HepG2 (cell line): Measurements from ENCODE around the gene ACSL5. TPM values are rescaled to one million over a fixed set of nuclear protein-coding genes. Genes with fewer than 3 reads are reported as not detected.

ENCODE experiments used
- BCL6 ChIP-seq: IDR thresholded peaks from 2 replicates; pipeline ENCODE4 v1.6.1; 2016; ENCODE audit warnings: missing genetic modification reagents, missing compliant biosample characterization
- CBX2 ChIP-seq, 2 experiments: fragments of 200-600 bp in 1 of 2; sonication (generic); formaldehyde crosslinking in 1 of 2; IDR thresholded peaks; 2 replicates each; pipeline versions ENCODE4 v1.7.0 to v1.8.1; 2018 to 2022; ENCODE audit warnings: low read depth in 2 of 2, low read length in 1 of 2, mild to moderate bottlenecking in 1 of 2, missing genetic modification reagents in 1 of 2
- DMAP1 ChIP-seq: IDR thresholded peaks from 2 replicates; pipeline ENCODE4 v1.6.1; 2016
- ELF3 ChIP-seq: IDR thresholded peaks from 2 replicates; pipeline ENCODE4 v1.6.1; 2016; ENCODE audit warnings: missing genetic modification reagents, missing compliant biosample characterization
- FOSL1 ChIP-seq: sonication (generic); formaldehyde crosslinking; IDR thresholded peaks from 2 replicates; pipeline ENCODE4 v1.9.0; 2021; ENCODE audit warnings: missing genetic modification reagents, borderline replicate concordance
- GFI1 ChIP-seq: sonication (generic); formaldehyde crosslinking; IDR thresholded peaks from 2 replicates; pipeline ENCODE4 v1.5.0; 2020; ENCODE audit warnings: missing genetic modification reagents, mild to moderate bottlenecking, borderline replicate concordance
- SIN3A ChIP-seq: IDR thresholded peaks from 2 replicates; pipeline ENCODE4 v1.6.1; 2011; ENCODE audit warnings: low read depth, mild to moderate bottlenecking, control low read depth, low read length, borderline replicate concordance
- SMAD1 ChIP-seq: sonication (generic); formaldehyde crosslinking; IDR thresholded peaks from 2 replicates; pipeline ENCODE4 v1.4.0; 2020; ENCODE audit warnings: missing genetic modification reagents, low read depth, mild to moderate bottlenecking, borderline replicate concordance
- ZNF350 ChIP-seq: sonication (generic); formaldehyde crosslinking; IDR thresholded peaks from 2 replicates; pipeline ENCODE4 v1.4.0; 2020; ENCODE audit warnings: mild to moderate bottlenecking, low read depth, missing genetic modification reagents, borderline replicate concordance
- ZNF782 ChIP-seq: sonication (generic); formaldehyde crosslinking; IDR thresholded peaks from 2 replicates; pipeline ENCODE4 v1.4.0; 2020; ENCODE audit warnings: missing genetic modification reagents, mild to moderate bottlenecking, borderline replicate concordance
- polyA plus RNA-seq, 8 experiments: library from polyadenylated mRNA; depleted of rRNA in 3 of 8; stranded (reverse) in 7 of 8; unstranded in 1 of 8; fragments of >200 nt; fragmentation: Illumina TruSeq in 4 of 8; extraction: Trizol in 4 of 8; gene quantifications; 2 replicates each; pipeline versions ENCODE4 v1.2.1 to v1.2.3, GENCODE V29; 2011 to 2016; ENCODE audit warnings: low read depth in 4 of 8, missing spikeins in 1 of 8, mixed read lengths in 1 of 8; ENCODE audit not compliant: insufficient read depth in 1 of 8
- total RNA-seq, 5 experiments: library from RNA; depleted of rRNA; stranded (reverse); fragments of >200 nt; fragmentation: Illumina TruSeq; extraction: Trizol; gene quantifications; 2 replicates each; pipeline ENCODE4 v1.2.3, GENCODE V29; 2016; ENCODE audit warnings: low read depth in 1 of 5
- TF ChIP-seq, protein P1 (sequence below): sonication (generic); formaldehyde crosslinking; IDR thresholded peaks from 2 replicates; pipeline ENCODE4 v1.5.0; 2020; ENCODE audit warnings: mild to moderate bottlenecking, missing genetic modification reagents, moderate library complexity
- TF ChIP-seq, protein P2 (sequence below): sonication (generic); formaldehyde crosslinking; IDR thresholded peaks from 2 replicates; pipeline ENCODE4 v1.4.0; 2020; ENCODE audit warnings: mild to moderate bottlenecking, missing genetic modification reagents, borderline replicate concordance
- TF ChIP-seq, protein P3 (sequence below): sonication (generic); formaldehyde crosslinking; IDR thresholded peaks from 2 replicates; pipeline ENCODE4 v1.4.0; 2020; ENCODE audit warnings: missing genetic modification reagents
- TF ChIP-seq, protein P4 (sequence below): sonication (generic); formaldehyde crosslinking; IDR thresholded peaks from 2 replicates; pipeline ENCODE4 v1.4.0; 2020; ENCODE audit warnings: missing genetic modification reagents
- TF ChIP-seq, protein P5 (sequence below): conservative IDR thresholded peaks from 2 replicates; pipeline ENCODE4 v1.6.1; 2018; ENCODE audit warnings: missing genetic modification reagents
- TF ChIP-seq, protein P6 (sequence below): sonication (generic); formaldehyde crosslinking; IDR thresholded peaks from 2 replicates; pipeline ENCODE4 v1.4.0; 2020; ENCODE audit warnings: missing genetic modification reagents
- TF ChIP-seq, protein P7 (sequence below): sonication (generic); formaldehyde crosslinking; IDR thresholded peaks from 2 replicates; pipeline ENCODE4 v1.4.0; 2020; ENCODE audit warnings: mild to moderate bottlenecking, missing genetic modification reagents

The ACSL5 gene
- total and polyA plus RNA-seq, 2 of the 13 experiments (the other 11 are each of a cell fraction or from before 2014, with no cell fraction given) = 56.4 to 82.5 TPM

DNA sequence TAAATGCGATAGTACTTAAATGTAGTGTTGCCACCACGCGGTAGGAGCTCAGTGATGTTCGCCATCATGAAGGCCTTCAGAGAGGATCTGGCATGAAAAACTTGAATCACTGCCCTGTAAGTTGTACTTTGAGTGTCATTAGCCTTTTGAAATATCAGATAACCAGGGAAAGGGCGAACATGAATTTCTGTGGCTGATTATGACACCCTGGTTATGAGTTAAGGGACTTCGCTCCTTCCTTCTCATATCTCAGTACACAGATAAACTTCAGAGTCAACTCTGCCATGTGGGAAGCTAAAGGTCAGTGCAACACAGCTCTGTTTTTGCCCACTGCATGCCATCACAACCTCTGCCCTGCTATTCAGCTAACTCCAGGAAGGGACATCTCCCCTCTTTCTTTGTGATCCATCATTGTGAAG, 8.9 kb upstream of the ACSL5 start (continued):
- TF ChIP-seq, protein P1, sequence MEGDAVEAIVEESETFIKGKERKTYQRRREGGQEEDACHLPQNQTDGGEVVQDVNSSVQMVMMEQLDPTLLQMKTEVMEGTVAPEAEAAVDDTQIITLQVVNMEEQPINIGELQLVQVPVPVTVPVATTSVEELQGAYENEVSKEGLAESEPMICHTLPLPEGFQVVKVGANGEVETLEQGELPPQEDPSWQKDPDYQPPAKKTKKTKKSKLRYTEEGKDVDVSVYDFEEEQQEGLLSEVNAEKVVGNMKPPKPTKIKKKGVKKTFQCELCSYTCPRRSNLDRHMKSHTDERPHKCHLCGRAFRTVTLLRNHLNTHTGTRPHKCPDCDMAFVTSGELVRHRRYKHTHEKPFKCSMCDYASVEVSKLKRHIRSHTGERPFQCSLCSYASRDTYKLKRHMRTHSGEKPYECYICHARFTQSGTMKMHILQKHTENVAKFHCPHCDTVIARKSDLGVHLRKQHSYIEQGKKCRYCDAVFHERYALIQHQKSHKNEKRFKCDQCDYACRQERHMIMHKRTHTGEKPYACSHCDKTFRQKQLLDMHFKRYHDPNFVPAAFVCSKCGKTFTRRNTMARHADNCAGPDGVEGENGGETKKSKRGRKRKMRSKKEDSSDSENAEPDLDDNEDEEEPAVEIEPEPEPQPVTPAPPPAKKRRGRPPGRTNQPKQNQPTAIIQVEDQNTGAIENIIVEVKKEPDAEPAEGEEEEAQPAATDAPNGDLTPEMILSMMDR (CRISPR knock-in tag) = no peak; the same call in 1 of the 2 replicates
- TF ChIP-seq ZNF350 (CRISPR knock-in tag) (no peak), SMAD1 (no peak), DMAP1 (CRISPR knock-in tag) (0 out of 2 replicates have a peak, but pooled peaks have one; percentile 27), ZNF782 (no peak), SIN3A (no peak), BCL6 (peak; percentile 51; the same call in 1 of the 2 replicates), GFI1 (CRISPR knock-in tag) (peak; percentile 90), FOSL1 (CRISPR knock-in tag) (no peak), CBX2 (IDR thresholded peaks at IDR 0.05; ENCODE audit: low read depth, low read length) (no peak), CBX2 (CRISPR knock-in tag; IDR thresholded peaks at IDR 0.05; ENCODE audit: low read depth) (no peak), ELF3 (CRISPR knock-in tag) (0 out of 2 replicates have a peak, but pooled peaks have one; percentile 12)
- TF ChIP-seq, protein P2, sequence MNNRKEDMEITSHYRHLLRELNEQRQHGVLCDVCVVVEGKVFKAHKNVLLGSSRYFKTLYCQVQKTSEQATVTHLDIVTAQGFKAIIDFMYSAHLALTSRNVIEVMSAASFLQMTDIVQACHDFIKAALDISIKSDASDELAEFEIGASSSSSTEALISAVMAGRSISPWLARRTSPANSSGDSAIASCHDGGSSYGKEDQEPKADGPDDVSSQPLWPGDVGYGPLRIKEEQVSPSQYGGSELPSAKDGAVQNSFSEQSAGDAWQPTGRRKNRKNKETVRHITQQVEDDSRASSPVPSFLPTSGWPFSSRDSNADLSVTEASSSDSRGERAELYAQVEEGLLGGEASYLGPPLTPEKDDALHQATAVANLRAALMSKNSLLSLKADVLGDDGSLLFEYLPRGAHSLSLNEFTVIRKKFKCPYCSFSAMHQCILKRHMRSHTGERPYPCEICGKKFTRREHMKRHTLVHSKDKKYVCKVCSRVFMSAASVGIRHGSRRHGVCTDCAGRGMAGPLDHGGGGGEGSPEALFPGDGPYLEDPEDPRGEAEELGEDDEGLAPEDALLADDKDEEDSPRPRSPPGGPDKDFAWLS (CRISPR knock-in tag) = no peak
- TF ChIP-seq, protein P3, sequence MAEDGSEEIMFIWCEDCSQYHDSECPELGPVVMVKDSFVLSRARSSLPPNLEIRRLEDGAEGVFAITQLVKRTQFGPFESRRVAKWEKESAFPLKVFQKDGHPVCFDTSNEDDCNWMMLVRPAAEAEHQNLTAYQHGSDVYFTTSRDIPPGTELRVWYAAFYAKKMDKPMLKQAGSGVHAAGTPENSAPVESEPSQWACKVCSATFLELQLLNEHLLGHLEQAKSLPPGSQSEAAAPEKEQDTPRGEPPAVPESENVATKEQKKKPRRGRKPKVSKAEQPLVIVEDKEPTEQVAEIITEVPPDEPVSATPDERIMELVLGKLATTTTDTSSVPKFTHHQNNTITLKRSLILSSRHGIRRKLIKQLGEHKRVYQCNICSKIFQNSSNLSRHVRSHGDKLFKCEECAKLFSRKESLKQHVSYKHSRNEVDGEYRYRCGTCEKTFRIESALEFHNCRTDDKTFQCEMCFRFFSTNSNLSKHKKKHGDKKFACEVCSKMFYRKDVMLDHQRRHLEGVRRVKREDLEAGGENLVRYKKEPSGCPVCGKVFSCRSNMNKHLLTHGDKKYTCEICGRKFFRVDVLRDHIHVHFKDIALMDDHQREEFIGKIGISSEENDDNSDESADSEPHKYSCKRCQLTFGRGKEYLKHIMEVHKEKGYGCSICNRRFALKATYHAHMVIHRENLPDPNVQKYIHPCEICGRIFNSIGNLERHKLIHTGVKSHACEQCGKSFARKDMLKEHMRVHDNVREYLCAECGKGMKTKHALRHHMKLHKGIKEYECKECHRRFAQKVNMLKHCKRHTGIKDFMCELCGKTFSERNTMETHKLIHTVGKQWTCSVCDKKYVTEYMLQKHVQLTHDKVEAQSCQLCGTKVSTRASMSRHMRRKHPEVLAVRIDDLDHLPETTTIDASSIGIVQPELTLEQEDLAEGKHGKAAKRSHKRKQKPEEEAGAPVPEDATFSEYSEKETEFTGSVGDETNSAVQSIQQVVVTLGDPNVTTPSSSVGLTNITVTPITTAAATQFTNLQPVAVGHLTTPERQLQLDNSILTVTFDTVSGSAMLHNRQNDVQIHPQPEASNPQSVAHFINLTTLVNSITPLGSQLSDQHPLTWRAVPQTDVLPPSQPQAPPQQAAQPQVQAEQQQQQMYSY (CRISPR knock-in tag) = no peak
- TF ChIP-seq, protein P4, sequence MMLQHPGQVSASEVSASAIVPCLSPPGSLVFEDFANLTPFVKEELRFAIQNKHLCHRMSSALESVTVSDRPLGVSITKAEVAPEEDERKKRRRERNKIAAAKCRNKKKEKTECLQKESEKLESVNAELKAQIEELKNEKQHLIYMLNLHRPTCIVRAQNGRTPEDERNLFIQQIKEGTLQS = peak; percentile 38; the same call in 1 of the 2 replicates
- TF ChIP-seq, protein P5, sequence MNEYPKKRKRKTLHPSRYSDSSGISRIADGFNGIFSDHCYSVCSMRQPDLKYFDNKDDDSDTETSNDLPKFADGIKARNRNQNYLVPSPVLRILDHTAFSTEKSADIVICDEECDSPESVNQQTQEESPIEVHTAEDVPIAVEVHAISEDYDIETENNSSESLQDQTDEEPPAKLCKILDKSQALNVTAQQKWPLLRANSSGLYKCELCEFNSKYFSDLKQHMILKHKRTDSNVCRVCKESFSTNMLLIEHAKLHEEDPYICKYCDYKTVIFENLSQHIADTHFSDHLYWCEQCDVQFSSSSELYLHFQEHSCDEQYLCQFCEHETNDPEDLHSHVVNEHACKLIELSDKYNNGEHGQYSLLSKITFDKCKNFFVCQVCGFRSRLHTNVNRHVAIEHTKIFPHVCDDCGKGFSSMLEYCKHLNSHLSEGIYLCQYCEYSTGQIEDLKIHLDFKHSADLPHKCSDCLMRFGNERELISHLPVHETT = no peak
- TF ChIP-seq, protein P6, sequence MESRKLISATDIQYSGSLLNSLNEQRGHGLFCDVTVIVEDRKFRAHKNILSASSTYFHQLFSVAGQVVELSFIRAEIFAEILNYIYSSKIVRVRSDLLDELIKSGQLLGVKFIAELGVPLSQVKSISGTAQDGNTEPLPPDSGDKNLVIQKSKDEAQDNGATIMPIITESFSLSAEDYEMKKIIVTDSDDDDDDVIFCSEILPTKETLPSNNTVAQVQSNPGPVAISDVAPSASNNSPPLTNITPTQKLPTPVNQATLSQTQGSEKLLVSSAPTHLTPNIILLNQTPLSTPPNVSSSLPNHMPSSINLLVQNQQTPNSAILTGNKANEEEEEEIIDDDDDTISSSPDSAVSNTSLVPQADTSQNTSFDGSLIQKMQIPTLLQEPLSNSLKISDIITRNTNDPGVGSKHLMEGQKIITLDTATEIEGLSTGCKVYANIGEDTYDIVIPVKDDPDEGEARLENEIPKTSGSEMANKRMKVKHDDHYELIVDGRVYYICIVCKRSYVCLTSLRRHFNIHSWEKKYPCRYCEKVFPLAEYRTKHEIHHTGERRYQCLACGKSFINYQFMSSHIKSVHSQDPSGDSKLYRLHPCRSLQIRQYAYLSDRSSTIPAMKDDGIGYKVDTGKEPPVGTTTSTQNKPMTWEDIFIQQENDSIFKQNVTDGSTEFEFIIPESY = peak; percentile 41; the same call in 1 of the 2 replicates
- TF ChIP-seq, protein P7, sequence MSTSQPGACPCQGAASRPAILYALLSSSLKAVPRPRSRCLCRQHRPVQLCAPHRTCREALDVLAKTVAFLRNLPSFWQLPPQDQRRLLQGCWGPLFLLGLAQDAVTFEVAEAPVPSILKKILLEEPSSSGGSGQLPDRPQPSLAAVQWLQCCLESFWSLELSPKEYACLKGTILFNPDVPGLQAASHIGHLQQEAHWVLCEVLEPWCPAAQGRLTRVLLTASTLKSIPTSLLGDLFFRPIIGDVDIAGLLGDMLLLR (CRISPR knock-in tag) = no peak
